GM12872 (cell line): ENCODE results near the gene CERK.

ENCODE experiments used
- TF ChIP-seq, protein P1 (sequence below): IDR thresholded peaks from 3 replicates; pipeline ENCODE4 v1.5.1; 2011; ENCODE audit warnings: low read depth, mild to moderate bottlenecking, low read length, moderate library complexity; ENCODE audit not compliant: insufficient read depth

Gene CERK

DNA sequence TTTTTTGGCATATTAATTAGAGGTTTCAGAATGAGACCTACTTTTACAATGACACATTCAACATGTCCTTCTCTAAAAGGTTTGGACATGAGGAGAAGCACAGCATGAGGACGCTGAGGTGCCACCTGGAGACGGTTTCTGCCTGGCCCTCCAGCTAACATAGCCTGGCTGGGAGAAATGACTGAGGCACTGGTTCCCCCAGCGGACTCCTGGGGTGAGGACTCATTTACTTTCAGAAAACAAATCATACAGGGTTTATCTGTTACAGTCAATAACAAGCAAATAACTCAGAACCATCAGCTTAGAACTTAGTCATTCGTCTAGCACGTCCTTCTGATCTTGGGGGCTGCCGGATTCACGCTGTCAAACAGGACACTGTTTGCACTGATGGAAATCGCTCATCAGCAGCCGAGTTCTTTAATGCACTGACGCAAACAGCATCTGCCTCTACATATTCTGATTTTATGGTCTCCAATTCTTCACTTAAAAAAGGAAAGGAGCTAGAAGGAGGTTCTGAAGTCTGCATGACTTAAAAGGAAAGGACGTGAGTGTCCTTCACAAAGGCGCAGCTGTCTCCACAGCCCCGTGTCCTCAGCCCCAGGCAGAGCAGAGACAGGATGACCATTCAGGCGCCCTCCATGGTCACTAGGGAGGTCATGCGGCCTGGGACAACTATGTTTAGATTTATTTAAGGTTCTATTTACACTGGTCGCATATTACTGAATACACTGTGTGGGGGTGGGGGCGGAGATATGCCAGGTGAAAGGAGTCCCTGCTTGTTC lies 44.2 kb downstream of the CERK start:
- TF ChIP-seq, protein P1, sequence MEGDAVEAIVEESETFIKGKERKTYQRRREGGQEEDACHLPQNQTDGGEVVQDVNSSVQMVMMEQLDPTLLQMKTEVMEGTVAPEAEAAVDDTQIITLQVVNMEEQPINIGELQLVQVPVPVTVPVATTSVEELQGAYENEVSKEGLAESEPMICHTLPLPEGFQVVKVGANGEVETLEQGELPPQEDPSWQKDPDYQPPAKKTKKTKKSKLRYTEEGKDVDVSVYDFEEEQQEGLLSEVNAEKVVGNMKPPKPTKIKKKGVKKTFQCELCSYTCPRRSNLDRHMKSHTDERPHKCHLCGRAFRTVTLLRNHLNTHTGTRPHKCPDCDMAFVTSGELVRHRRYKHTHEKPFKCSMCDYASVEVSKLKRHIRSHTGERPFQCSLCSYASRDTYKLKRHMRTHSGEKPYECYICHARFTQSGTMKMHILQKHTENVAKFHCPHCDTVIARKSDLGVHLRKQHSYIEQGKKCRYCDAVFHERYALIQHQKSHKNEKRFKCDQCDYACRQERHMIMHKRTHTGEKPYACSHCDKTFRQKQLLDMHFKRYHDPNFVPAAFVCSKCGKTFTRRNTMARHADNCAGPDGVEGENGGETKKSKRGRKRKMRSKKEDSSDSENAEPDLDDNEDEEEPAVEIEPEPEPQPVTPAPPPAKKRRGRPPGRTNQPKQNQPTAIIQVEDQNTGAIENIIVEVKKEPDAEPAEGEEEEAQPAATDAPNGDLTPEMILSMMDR: no peak

DNA sequence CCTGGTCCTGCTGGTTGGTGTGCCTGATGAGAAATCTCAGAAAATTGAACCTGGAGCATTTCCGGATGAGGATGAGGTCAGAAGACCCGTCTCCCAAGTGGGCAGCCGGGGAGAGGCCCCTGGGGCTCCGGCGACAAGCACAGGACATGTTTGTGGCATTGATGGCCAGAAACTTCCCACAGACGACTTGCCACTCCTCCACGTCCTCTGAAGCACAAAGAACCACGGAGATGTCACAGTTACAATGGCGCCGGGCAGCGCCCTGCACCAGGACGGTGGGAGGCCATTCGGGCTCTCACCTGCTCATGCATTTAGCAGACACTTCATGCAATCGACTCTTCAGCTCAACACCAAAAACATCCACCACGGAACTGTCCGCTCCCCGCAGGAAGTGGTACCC lies 46.5 kb downstream of the CERK start:
- TF ChIP-seq, protein P1: no peak

DNA sequence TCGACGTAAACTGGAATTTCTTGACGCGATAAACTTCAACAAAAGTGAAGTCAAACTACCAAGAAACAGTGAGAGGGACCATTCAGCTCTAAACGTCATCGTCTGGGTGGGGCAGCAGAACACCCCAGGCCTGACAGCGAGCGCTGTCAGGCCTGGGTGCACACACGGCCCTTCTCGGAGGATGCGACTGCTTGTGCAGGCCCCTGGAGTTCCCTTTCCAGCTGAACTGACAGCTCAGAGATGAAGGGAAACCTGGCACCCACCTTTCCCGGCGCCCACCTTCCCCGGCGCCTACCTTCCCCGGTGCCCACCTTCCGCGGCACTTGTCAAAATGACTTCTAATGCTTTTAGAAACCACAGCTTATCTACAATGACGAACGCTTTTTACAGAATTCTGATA lies 47.9 kb downstream of the CERK start:
- TF ChIP-seq, protein P1: no peak

DNA sequence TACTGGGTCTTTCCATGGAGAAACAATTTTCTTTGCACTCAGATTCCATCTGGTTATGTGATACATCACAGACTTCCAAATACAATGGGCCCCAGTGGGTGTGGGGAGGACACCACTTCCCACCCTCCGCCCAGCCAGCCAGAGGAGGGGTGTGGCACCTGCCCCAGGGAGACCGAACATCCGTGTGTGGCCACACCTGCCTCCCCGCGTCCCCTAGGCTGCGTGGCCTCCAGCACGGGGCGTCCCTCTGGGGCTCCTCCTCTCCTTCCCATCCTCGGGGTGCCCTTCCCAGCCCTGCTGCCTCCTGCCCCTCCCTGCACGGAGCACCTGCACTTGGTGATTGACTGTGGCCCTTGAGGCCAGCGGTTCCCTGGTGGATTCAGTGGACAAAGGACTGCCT lies 49.1 kb downstream of the CERK start:
- TF ChIP-seq, protein P1: no peak

DNA sequence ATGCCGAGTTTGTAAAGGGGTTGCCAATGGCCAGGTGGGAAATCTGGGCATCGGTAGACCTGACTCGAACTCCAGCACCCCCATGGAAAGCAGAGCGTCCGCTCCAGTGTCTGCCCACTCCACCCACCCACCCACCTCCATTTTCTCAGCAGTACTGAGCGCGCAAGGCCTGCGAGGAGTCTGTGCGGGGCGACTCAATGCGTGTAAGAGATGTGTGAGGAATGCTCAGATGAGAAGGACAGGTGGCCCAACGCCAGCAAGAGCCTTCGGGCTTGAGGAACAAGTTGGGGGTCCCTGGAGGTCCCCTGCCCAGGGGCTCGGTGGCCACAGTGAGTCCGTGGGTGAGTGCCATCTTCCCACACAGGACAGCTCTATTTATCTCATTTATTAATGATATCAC lies 50.6 kb downstream of the CERK start:
- TF ChIP-seq, protein P1: no peak

DNA sequence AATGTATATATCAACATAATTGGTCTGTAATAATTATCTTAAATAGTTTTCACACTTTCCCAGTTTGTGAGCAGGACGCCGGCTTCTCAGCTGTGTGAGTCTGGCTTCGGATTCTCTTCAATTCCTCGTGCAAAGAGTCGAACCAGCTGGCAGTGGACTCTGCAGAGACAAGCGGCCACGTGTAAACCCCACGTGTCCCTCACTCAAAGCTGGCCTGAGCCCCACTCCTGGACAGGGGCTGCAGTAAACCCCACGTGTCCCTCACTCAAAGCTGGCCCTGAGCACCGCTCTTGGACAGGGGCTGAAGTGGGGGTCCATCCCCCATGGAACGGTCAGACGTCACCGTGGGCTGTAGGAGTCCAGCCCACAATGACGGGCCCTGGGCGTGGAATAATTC lies 51.0 kb downstream of the CERK start:
- TF ChIP-seq, protein P1: no peak

DNA sequence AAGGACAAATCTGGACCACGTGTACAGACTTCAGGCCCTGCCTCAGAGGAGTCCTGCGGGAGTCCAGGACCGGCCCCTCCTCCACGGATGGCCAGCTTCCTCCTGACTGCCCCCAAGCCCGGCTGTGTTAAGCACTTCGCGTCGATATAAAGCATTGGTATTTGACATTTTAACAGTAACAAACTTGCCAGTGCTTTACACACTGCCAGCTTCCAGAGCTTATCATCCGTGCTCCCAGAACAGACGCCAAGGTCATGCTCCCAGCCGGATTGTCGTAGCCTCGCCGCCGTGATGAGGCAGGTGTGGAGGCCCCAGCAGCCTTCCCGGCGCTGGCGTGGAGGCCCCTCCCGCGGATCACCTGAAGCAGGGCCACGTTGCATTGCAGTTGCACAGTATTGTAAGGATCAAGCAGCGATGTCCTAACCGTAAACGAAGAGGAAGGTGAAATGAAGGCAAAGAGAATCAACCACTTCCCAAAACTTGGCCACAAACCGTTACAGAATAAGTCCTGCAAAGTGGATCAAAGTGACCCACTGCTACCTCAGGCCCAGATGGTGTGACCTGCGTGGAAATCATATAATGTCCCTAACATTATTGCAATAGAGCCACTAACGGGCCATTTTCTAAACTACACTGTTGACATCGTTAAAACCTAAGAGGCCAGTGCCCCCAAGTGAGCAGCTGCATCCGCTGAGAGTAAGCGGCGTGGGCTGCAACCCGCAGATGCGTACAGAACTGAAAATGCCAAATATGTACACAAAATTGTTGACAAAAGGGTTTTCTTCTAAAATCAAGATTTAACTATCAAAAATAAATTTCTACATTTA lies 51.6 kb downstream of the CERK start:
- TF ChIP-seq, protein P1: no peak
